B cell (primary cell): ENCODE data around the gene ZNG1B. TPM values are rescaled to one million over a fixed set of nuclear protein-coding genes. Genes with fewer than 3 reads are reported as not detected.
"Not testable (repeated sequence)": the region's sequence is repeated elsewhere in the genome, so short reads cannot be mapped to it uniquely, and the experiment has no call there.

ENCODE experiments used
- ATAC-seq: fragments of 200-7000 bp; cut with Tn5 transposase; one replicate; pipeline ENCODE4 v1.10.0; 2021; ENCODE audit warnings: low read depth, mild to moderate bottlenecking, moderate number of reproducible peaks, moderate library complexity
- CTCF ChIA-PET: fragments of 350-600 bp; sonication (Branson Sonifier 250); formaldehyde crosslinking; loops from one replicate; lab custom pipeline; 2021; ENCODE audit warnings: antibody characterized with exemption, inconsistent platforms; lab: Charles Lee
- POLR2A ChIA-PET: fragments of 350-600 bp; sonication (Branson Sonifier 250); formaldehyde crosslinking; loops from one replicate; lab custom pipeline; 2021; ENCODE audit warnings: antibody characterized with exemption; lab: Charles Lee
- DNase-seq: peaks from one replicate; pipeline ENCODE4 v3.0.0; 2013
- H2AFZ ChIP-seq: 2 replicates; pipeline ENCODE4 v1.6.1; 2012; ENCODE audit warnings: mild to moderate bottlenecking, low read depth, low read length; ENCODE audit not compliant: insufficient read depth, poor library complexity, severe bottlenecking
- H3K27ac ChIP-seq, 2 donors: 1 replicate in 1 of 2; 2 replicates in 1 of 2; pipeline ENCODE4 v1.5.1; 2012 to 2013; ENCODE audit warnings: low read length in 2 of 2, mild to moderate bottlenecking in 2 of 2, moderate library complexity in 1 of 2
- H3K27me3 ChIP-seq, 4 experiments: fragments of 200-600 bp in 1 of 4; sonication (generic) in 1 of 4; replicated peaks in 1 of 4; 1 replicate in 2 of 4; 2 replicates in 2 of 4; pipeline versions ENCODE4 v1.6.1 to v1.7.0; 2013 to 2016; ENCODE audit warnings: low read length in 3 of 4, mild to moderate bottlenecking in 2 of 4, mixed read lengths in 1 of 4, moderate library complexity in 1 of 4; ENCODE audit not compliant: insufficient read depth in 4 of 4, control insufficient read depth in 3 of 4; ENCODE audit errors: control extremely low read depth in 1 of 4
- H3K36me3 ChIP-seq, 2 experiments: replicated peaks in 1 of 2; 1 replicate in 1 of 2; 2 replicates in 1 of 2; pipeline versions ENCODE4 v1.6.1 to v1.7.1; 2013; ENCODE audit warnings: low read length in 1 of 2; ENCODE audit not compliant: insufficient read depth in 2 of 2, control insufficient read depth in 1 of 2; ENCODE audit errors: control extremely low read depth in 1 of 2, extremely low read depth in 1 of 2
- H3K4me1 ChIP-seq, 2 donors: fragments of 200-600 bp in 1 of 2; sonication (generic) in 1 of 2; 1 replicate in 1 of 2; 2 replicates in 1 of 2; pipeline versions ENCODE4 v1.5.1 to v1.6.1; 2013 to 2017; ENCODE audit warnings: low read length in 2 of 2; ENCODE audit not compliant: control insufficient read depth in 2 of 2, insufficient read depth in 2 of 2
- H3K4me2 ChIP-seq: replicated peaks from 2 replicates; pipeline ENCODE3; 2012; ENCODE audit warnings: mild to moderate bottlenecking, low read depth, low read length; ENCODE audit not compliant: poor library complexity, severe bottlenecking
- H3K4me3 ChIP-seq, 5 experiments: fragments of 200-600 bp in 1 of 5; sonication (generic) in 1 of 5; 1 replicate in 3 of 5; 2 replicates in 2 of 5; pipeline versions ENCODE4 v1.5.1 to v1.7.0; 2011 to 2016; ENCODE audit warnings: low read length in 4 of 5, mild to moderate bottlenecking in 4 of 5, low read depth in 2 of 5, control low read depth in 1 of 5, moderate library complexity in 1 of 5; ENCODE audit not compliant: insufficient read depth in 1 of 5; ENCODE audit errors: control extremely low read depth in 1 of 5, extremely low read depth in 1 of 5
- H3K79me2 ChIP-seq: fragments of 200-600 bp; sonication (generic); one replicate; pipeline ENCODE4 v1.6.0; 2016; ENCODE audit warnings: low read length; ENCODE audit not compliant: control insufficient read depth, insufficient read depth
- H3K9ac ChIP-seq: fragments of 200-600 bp; sonication (generic); 2 replicates; pipeline ENCODE4 v1.6.1; 2017; ENCODE audit warnings: mild to moderate bottlenecking, low read length, moderate library complexity
- H3K9me3 ChIP-seq, 3 donors: one replicate each; pipeline versions ENCODE4 v1.6.1 to v1.7.1; 2013; ENCODE audit warnings: low read length in 2 of 3; ENCODE audit not compliant: control insufficient read depth in 2 of 3, insufficient read depth in 1 of 3; ENCODE audit errors: control extremely low read depth in 1 of 3
- H4K20me1 ChIP-seq: 2 replicates; pipeline ENCODE4 v1.6.0; 2012; ENCODE audit warnings: mild to moderate bottlenecking, low read length; ENCODE audit not compliant: insufficient read depth, control insufficient read depth, poor library complexity, severe bottlenecking
- H3K27ac Mint-ChIP-seq: one replicate; pipeline ENCODE4 v1.8.0; 2021; ENCODE audit warnings: mixed read lengths
- H3K27me3 Mint-ChIP-seq: one replicate; pipeline ENCODE4 v1.8.0; 2021; ENCODE audit warnings: mixed read lengths
- H3K4me1 Mint-ChIP-seq: one replicate; pipeline ENCODE4 v1.8.0; 2021; ENCODE audit warnings: mixed read lengths
- H3K4me3 Mint-ChIP-seq: one replicate; pipeline ENCODE4 v1.8.0; 2021; ENCODE audit warnings: mixed read lengths
- H3K9me3 Mint-ChIP-seq: one replicate; pipeline ENCODE4 v1.8.0; 2022; ENCODE audit warnings: mixed read lengths; ENCODE audit not compliant: insufficient read depth
- CTCF ChIP-seq: fragments of 200-600 bp; IDR thresholded peaks from one replicate; pipeline ENCODE4 v1.8.0; 2022; ENCODE audit warnings: antibody characterized with exemption, mild to moderate bottlenecking
- EZH2 ChIP-seq: IDR thresholded peaks from 2 replicates; pipeline ENCODE4 v1.6.1; 2012; ENCODE audit warnings: borderline replicate concordance, low read depth, mild to moderate bottlenecking, moderate library complexity, low read length; ENCODE audit not compliant: insufficient read depth, poor library complexity, severe bottlenecking
- WGBS: methylation state at CpG from one replicate; pipeline ENCODE4 v1.1.5; 2013; ENCODE audit warnings: missing lambda C conversion rate; ENCODE audit not compliant: insufficient coverage; 5-methylcytosine and 5-hydroxymethylcytosine counted together
- intact Hi-C: fragments of 100-400 bp; cut with micrococcal nuclease; formaldehyde crosslinking; loops from one replicate; pipeline ENCODE4 v1.10.0; 2022
- polyA plus RNA-seq: library from polyadenylated mRNA; depleted of rRNA; stranded (reverse); fragments of >200 nt; gene quantifications from 2 replicates; pipeline ENCODE4 v1.2.3, GENCODE V29; 2012
- total RNA-seq, 2 donors: library from RNA; stranded (reverse); fragments of 120-200 nt in 1 of 2; gene quantifications; 1 replicate in 1 of 2; 2 replicates in 1 of 2; pipeline versions ENCODE4 v1.2.3 to v1.2.4, GENCODE V29; 2013 to 2022

The ZNG1B gene
- total and polyA plus RNA-seq, 2 donors (not counting 1 experiment from before 2014, with no cell fraction given): 24.5 to 46.8 TPM

- ChIA-PET CTCF (interaction anchor here (0.8 to 1.3 kb wide), 2 partner anchors 17 to 203 kb away, joined by 3 read pairs; no protein-coding TSS in a partner anchor), POLR2A (no interaction called here)
- Histone ChIP-seq H3K27me3 (no peaks in the 10 kb centered on the region), H4K20me1 (no peaks in the 10 kb centered on the region), H3K27ac (peak overlapping the region in 1 of 2 donors; percentile 53), H3K4me1 (peaks cover 39 to 43% of the 10 kb centered on the region in 2 donors), H3K79me2 (peaks cover 20% of the 10 kb centered on the region), H3K4me3 (peak overlapping the region in 2 of 5 experiments; percentile 52 to 60), H3K36me3 (no peaks in the 10 kb centered on the region), H3K9ac (peak overlapping the region; percentile 66), H2AFZ (no peak overlapping the region), H3K9me3 (peaks cover 0 to 8% (median 0%) of the 10 kb centered on the region in 3 donors), H3K4me2 (peak overlapping the region; percentile 73)
- Mint-ChIP-seq H3K9me3 (no peaks in the 10 kb centered on the region), H3K27me3 (no peaks in the 10 kb centered on the region), H3K4me3 (peak overlapping the region; percentile 88), H3K4me1 (peaks cover 45% of the 10 kb centered on the region), H3K27ac (peak overlapping the region; percentile 92)
- WGBS: 93% methylated on average over 2 of the region's 3 CpGs
- no peak for ATAC-seq
- TF ChIP-seq CTCF (no peak), EZH2 (no peak)
- intact Hi-C loops: loop anchor here (2.0 kb wide), 1 partner anchor 17 kb away; no protein-coding TSS in a partner anchor
- no peak for DNase-seq
These were observed 29.9 kb upstream of the ZNG1B start for GRCh38 chr2:113407446-113408099.

GRCh38 chr2:113411725-113412352, 25.7 kb upstream of the ZNG1B start:
- H3K9me3 ChIP-seq, DNase-seq, H3K27ac ChIP-seq, H3K9ac ChIP-seq, H3K9me3 Mint-ChIP-seq, H3K27ac Mint-ChIP-seq, H3K27me3 Mint-ChIP-seq, ATAC-seq, intact Hi-C loops, H3K4me3 ChIP-seq, POLR2A ChIA-PET, H3K27me3 ChIP-seq, H3K36me3 ChIP-seq, CTCF ChIA-PET, H2AFZ ChIP-seq, H4K20me1 ChIP-seq, H3K4me3 Mint-ChIP-seq, H3K4me2 ChIP-seq: not testable (repeated sequence)
- peaks cover 25% of the 10 kb centered on the region for H3K4me1 Mint-ChIP-seq
- no CpG with 5 or more reads among the region's 3 CpGs for WGBS
- peaks cover 15 to 21% of the 10 kb centered on the region in 2 donors for H3K4me1 ChIP-seq
- H3K79me2 ChIP-seq: peaks cover 12% of the 10 kb centered on the region

- H3K27me3 Mint-ChIP-seq, H3K27ac Mint-ChIP-seq, H3K9me3 Mint-ChIP-seq, H3K4me3 Mint-ChIP-seq, H3K79me2 ChIP-seq, H4K20me1 ChIP-seq, DNase-seq, CTCF ChIA-PET, H3K27me3 ChIP-seq, intact Hi-C loops, POLR2A ChIA-PET, ATAC-seq, H3K4me3 ChIP-seq, H3K36me3 ChIP-seq, H3K27ac ChIP-seq, H2AFZ ChIP-seq, H3K9ac ChIP-seq, H3K4me2 ChIP-seq, H3K9me3 ChIP-seq: not testable (repeated sequence)
- peaks cover 6 to 11% of the 10 kb centered on the region in 2 donors for H3K4me1 ChIP-seq
- H3K4me1 Mint-ChIP-seq: peaks cover 17% of the 10 kb centered on the region
- WGBS: no CpG with 5 or more reads among the region's 5 CpGs
These were observed 24.7 kb upstream of the ZNG1B start for GRCh38 chr2:113412774-113413173.
